Measurements from ENCODE around the gene MGAT1.

DNA sequence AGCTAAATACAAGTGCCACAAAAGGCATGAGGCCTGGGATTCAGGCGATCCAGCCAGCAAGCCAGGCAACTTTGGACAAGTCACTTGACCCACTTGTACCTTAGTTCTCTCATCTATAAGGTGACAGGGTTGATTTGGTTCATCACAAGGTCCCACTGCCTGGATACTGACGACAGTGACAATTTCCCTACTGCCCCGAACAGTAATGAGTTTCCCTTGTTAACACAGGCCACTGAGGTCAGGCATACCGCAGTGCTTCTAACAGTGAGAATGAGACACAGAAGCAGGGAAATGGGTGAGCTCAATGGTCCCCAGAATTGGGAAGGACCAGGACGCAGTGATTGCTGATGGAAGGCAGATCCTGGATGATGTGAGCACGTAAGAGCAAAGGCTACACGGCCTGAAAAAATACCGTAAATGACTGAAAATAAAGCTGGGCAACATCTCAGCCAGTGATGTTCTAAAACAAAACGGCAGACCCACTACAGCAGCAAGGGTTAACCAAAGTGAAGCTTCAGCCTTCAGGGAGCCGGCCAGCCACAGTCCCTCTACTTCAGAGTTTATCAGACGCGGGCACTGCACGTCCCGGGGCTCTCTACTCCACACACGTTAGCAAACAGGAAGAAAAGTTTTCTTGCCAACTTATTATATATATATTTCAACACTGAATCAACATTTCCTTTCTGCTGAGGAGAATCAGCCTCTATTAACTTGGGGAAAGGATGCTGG is 846 bp downstream of the MGAT1 start:
- TF ChIP-seq, protein P1, sequence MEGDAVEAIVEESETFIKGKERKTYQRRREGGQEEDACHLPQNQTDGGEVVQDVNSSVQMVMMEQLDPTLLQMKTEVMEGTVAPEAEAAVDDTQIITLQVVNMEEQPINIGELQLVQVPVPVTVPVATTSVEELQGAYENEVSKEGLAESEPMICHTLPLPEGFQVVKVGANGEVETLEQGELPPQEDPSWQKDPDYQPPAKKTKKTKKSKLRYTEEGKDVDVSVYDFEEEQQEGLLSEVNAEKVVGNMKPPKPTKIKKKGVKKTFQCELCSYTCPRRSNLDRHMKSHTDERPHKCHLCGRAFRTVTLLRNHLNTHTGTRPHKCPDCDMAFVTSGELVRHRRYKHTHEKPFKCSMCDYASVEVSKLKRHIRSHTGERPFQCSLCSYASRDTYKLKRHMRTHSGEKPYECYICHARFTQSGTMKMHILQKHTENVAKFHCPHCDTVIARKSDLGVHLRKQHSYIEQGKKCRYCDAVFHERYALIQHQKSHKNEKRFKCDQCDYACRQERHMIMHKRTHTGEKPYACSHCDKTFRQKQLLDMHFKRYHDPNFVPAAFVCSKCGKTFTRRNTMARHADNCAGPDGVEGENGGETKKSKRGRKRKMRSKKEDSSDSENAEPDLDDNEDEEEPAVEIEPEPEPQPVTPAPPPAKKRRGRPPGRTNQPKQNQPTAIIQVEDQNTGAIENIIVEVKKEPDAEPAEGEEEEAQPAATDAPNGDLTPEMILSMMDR (IDR thresholded peaks at IDR 0.05; ENCODE audit: low read length) = no peak
- no peak for TF ChIP-seq EZH2 (IDR thresholded peaks at IDR 0.05; ENCODE audit: borderline replicate concordance, low read length)

All from OCI-LY1 (cell line).